ENCODE results near the gene PAQR4.
"Not testable (repeated sequence)": the region's sequence is repeated elsewhere in the genome, so short reads cannot be mapped to it uniquely, and the experiment has no call there.

Gene PAQR4

GRCh38 chr16:2939968-2940367 is 29.2 kb upstream of the PAQR4 start:
- TF ChIP-seq MYC (IDR thresholded peaks at IDR 0.05; ENCODE audit: low read depth, low read length): no peak
- no peak for TF ChIP-seq POLR2A (IDR thresholded peaks at IDR 0.05; ENCODE audit: extremely low read depth, insufficient read length)
- no peak for TF ChIP-seq CTCF (IDR thresholded peaks at IDR 0.05; ENCODE audit: low read depth, low read length)
- TF ChIP-seq MAX (IDR thresholded peaks at IDR 0.05; ENCODE audit: low read depth, low read length): no peak
- no peak for DNase-seq (ENCODE audit: low read depth)
- H3K4me3 ChIP-seq (ENCODE audit: low read depth, low read length): no peak overlapping the region

DNA sequence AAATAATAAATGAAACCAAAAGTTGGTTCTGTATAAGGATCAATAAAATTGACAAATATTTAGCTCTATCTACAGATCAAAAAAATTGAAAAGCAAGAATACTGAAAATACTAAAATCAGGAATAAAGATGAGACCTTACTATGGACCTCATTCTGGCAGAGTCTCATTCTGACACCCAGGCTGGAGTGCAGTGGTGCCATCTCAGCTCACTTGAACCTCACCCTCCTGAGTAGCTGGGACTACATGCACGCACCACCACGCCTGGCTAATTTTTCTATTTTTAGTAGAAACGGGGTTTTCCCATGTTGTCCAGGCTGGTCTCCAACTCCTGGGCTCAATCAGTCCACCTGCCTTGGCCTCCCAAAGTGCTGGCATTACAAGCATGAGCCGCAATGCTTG is 27.1 kb upstream of the PAQR4 start:
- no peak overlapping the region for H3K4me3 ChIP-seq (ENCODE audit: low read depth, low read length)
- TF ChIP-seq CTCF (IDR thresholded peaks at IDR 0.05; ENCODE audit: low read depth, low read length) (no peak), MYC (IDR thresholded peaks at IDR 0.05; ENCODE audit: low read depth, low read length) (no peak), MAX (IDR thresholded peaks at IDR 0.05; ENCODE audit: low read depth, low read length) (no peak), POLR2A (IDR thresholded peaks at IDR 0.05; ENCODE audit: extremely low read depth, insufficient read length) (no peak)
- no peak for DNase-seq (ENCODE audit: low read depth)

DNA sequence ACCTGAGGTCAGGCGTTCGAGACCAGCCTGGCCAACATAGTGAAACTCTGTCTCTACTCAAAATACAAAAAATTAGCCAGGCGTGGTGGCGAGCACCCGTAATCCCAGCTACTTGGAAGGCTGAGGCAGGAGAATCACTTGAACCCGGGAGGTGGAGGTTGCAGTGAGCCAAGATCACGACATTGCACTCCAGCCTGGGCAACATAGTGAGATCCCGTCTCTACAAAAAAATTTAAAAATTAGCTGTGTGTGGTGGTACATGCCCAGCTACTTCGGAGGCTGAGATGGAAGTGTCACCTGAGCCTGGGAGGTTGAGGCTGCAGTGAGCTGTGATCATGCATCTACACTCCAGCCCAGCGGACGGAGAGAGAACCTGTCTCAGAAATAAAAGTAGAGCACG is 25.4 kb upstream of the PAQR4 start:
- H3K4me3 ChIP-seq (ENCODE audit: low read depth, low read length); DNase-seq (ENCODE audit: low read depth): not testable (repeated sequence)

GRCh38 chr16:2946649-2947048 is 22.5 kb upstream of the PAQR4 start:
- no peak for TF ChIP-seq MAX (IDR thresholded peaks at IDR 0.05; ENCODE audit: low read depth, low read length)
- no peak for TF ChIP-seq MYC (IDR thresholded peaks at IDR 0.05; ENCODE audit: low read depth, low read length)
- TF ChIP-seq CTCF (IDR thresholded peaks at IDR 0.05; ENCODE audit: low read depth, low read length): no peak
- no peak for TF ChIP-seq POLR2A (IDR thresholded peaks at IDR 0.05; ENCODE audit: extremely low read depth, insufficient read length)
- no peak overlapping the region for H3K4me3 ChIP-seq (ENCODE audit: low read depth, low read length)
- no peak for DNase-seq (ENCODE audit: low read depth)

DNA sequence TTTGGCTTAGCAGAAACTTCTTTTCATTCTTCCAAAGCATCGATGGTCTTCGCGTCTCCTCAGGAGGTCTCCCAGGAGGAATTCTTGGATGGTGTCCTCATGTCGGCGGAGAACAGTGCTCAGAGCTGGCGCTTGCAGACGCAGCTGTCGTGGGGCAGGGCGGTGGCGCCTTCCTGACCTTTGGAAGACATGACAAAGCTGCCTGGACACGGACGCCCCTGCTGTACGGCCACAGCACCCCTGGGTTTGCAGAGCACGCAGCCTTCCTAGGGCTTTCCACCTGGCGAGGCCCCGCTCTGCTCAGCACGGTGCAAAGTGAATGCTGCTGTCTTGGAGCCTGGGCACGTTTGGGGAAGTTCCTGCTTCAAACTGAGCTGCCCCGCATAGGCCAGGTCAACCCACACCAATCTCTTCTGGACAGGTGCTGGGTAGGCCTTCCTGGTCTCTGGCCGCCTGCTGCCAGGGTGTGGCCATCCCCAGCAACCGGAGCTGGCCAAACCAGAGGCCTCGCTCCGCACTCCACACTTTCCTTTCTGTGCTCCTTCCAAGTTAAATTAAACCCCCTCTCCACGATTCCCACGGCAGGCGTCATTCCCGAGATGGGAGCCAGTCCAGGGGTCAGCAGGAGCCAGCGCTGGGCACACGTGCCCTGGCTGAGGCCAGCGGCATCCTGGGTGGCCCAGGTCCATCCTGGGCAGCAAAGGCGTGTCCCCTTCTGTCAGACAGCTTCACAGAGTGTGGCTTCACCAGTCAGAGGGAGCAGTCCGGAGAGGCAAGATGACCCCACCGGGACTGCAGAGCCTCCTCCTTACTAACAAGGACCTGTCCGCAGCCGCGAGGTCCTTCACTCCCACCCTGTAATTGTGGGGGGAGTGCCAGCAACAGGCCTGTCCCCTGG is 20.1 kb upstream of the PAQR4 start:
- H3K4me3 ChIP-seq (ENCODE audit: low read depth, low read length): no peak overlapping the region
- TF ChIP-seq CTCF (IDR thresholded peaks at IDR 0.05; ENCODE audit: low read depth, low read length) (no peak), MAX (IDR thresholded peaks at IDR 0.05; ENCODE audit: low read depth, low read length) (no peak), POLR2A (IDR thresholded peaks at IDR 0.05; ENCODE audit: extremely low read depth, insufficient read length) (no peak), MYC (IDR thresholded peaks at IDR 0.05; ENCODE audit: low read depth, low read length) (no peak)
- DNase-seq (ENCODE audit: low read depth): no peak

DNA sequence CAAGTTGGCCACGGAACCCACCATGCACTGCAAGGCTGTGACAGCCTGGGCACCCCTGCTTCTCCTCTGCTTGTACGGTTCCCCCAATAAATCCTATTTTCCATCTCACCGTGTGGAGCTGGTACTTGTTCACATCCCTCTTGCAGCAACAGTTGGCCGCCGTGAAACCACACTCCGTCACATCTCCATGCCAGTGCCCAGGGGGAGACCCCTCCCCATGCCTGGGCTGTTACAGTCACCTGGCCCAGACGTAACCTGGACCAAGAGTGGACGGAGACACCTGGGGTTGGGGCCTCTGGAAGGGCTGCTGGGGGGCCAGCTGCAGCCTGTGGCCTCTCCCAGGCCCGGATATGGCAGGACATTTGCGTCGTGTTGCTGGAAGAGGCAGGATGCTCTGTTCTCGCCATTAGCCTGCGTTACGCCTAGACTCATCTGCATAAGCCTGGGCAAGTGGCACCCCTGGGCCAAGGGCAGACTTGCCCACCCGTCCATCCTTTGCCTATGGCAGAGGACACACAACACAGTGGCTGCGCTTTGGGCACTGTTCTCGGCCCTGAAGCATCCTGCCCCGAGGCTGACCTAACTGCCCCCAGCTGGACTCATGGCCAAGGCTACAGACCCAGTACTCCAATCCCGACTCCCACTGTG is 19.3 kb upstream of the PAQR4 start:
- no peak for TF ChIP-seq MYC (IDR thresholded peaks at IDR 0.05; ENCODE audit: low read depth, low read length)
- TF ChIP-seq CTCF (IDR thresholded peaks at IDR 0.05; ENCODE audit: low read depth, low read length): no peak
- no peak for TF ChIP-seq MAX (IDR thresholded peaks at IDR 0.05; ENCODE audit: low read depth, low read length)
- no peak for TF ChIP-seq POLR2A (IDR thresholded peaks at IDR 0.05; ENCODE audit: extremely low read depth, insufficient read length)
- DNase-seq (ENCODE audit: low read depth): no peak
- no peak overlapping the region for H3K4me3 ChIP-seq (ENCODE audit: low read depth, low read length)

Data from NB4 (cell line).